Dedifferentiated amniotic fluid mesenchymal stem cell (primary cell): ENCODE results near the gene POLR1C.
A peak's percentile ranks its signal among the peaks of the same experiment; 100 is the strongest.
"Not testable (repeated sequence)": the region's sequence is repeated elsewhere in the genome, so short reads cannot be mapped to it uniquely, and the experiment has no call there.

Experiments used
- DNase-seq: peaks from one replicate; pipeline ENCODE4 v3.0.0-alpha.2; 2016; ENCODE audit errors: extremely low spot score

POLR1C gene

GRCh38 chr6:43493230-43493629, 23.7 kb upstream of the POLR1C start:
- no peak for DNase-seq

DNA sequence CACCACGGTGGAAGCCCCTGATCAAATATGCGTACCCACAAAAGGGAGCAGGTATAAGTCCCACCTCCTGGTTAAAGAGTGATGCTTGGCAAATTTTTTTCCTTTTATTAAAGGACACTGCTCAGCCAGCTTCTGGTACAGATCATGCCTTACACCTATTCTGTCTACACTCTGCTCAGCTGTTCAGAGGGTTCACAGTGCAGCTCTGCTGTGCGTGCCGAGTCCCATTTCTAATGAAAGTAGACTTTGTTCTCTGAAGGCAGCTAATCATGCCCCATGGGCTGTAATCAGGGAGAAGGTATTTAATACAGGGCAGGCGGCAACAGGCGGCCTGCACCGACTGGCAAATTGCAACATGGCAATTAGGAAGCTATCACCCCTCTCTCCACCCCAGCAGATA, 23.1 kb upstream of the POLR1C start:
- no peak for DNase-seq

DNA sequence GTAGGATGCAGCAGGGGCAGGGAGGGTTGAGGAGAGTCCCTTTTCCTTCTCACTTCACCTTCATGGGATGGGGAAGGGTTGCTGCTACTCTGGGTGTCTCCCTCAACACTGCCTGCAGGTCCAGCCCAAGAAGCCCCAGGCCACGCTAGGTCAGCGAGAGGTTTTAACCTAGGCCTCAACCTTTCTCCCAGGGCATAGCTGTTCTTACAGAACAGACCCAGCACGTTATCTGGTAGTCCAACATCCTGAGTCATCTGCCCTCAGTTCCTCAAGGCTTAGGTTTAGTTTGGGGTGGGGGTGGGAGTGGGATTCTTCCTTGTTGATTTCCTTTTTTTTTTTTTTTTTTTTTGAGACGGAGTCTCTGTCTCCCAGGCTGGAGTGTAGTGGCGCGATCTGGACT, 22.6 kb upstream of the POLR1C start:
- DNase-seq = no peak

DNA sequence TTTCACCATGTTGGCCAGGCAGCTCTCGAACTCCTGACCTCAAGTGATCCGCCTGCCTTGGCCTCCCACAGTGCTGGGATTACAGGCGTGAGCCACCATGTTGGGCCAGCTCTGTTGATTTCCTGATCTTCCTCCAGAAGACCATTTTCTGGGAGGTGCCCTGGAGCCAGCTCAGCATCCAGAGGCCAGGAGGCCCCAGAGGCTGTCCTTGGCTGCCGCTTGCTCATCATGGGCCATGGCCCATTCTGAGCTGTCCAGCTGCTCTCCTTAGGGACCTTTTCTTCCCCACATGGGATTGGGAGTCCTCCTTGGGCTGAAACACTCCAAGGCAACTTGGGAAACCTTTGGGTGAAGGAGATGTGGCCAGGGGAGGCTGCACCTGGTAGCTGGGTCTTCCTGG, 22.1 kb upstream of the POLR1C start:
- DNase-seq = no peak

DNA sequence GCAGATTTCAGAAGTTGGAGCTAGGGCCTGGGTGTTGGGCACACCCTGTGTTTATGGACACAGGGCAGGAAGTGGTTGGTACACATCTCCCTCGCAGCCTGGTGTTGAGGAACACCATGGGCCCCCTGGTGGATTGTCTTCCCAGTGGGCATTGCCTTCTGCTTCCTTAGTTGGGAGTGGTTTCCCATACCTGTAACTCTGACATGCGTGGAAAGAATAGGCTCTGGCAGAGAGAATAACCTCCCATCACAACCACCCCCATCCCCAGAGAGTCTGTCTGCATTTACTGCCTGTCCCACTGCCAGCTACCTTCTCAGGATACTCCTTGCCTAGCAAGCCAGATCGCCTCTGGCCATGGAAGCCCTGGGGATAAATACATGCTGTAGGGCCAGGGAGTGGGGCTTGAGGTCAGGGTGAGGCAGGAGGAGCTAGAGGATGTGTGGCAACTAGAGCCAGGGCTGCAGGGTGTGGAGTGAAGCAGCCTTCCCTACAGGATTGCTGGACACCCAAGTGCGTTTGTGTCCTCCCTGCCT, 21.4 kb upstream of the POLR1C start:
- no peak for DNase-seq

DNA sequence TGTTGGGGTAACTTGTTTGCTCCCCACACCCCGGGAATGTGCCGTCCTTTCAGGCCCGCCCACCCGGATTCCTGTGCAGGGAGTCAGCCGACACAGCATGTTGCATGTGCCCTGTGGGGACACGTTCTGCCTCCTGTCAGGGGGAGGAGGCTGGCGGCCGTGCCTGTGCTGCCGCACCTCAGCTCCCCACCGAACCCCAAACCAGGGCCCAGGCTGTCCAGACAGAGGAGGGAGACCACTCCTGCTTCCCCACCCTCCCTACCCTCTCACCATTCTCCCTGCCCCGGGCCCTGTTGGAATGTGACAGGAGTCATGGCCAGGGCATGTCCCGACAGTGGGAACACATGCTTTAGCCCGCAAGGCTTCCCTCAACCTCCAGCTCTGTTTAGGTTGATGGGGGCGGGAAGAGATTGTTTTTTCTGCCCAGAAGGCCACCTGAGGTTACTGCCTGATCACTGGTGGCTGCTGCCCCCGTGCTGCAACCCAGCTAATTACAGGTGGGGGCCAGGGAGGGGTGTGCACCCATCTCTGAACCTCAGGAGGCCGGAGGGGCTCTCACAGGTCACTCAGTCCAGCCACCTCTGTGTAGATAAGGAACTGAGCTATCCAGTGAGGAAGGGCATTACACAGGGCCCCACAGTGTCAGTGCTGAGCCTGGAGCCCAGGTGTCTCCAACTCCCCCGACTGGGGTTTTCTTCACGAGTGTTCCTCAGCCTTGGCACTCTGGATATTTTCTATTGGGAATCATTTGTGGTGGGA, 20.3 kb upstream of the POLR1C start:
- peak; percentile 40 for DNase-seq

DNA sequence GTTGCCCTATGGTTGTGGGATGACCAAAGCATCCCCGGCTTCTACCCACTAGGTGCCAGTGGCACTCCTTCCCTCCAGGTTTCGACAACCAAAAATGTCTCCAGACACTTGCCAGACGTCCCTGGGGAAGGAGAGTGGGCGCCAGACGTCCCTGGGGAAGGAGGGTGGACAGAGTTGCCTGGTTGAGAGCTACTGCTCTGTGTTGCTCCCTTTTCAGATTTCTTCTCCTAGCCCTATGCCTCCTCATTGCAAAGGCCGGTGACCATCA, 19.8 kb upstream of the POLR1C start:
- no peak for DNase-seq

- no peak for DNase-seq
Measured at GRCh38 chr6:43497689-43498088, 19.2 kb upstream of the POLR1C start.

GRCh38 chr6:43498291-43498690, 18.6 kb upstream of the POLR1C start:
- not testable (repeated sequence) for DNase-seq

DNA sequence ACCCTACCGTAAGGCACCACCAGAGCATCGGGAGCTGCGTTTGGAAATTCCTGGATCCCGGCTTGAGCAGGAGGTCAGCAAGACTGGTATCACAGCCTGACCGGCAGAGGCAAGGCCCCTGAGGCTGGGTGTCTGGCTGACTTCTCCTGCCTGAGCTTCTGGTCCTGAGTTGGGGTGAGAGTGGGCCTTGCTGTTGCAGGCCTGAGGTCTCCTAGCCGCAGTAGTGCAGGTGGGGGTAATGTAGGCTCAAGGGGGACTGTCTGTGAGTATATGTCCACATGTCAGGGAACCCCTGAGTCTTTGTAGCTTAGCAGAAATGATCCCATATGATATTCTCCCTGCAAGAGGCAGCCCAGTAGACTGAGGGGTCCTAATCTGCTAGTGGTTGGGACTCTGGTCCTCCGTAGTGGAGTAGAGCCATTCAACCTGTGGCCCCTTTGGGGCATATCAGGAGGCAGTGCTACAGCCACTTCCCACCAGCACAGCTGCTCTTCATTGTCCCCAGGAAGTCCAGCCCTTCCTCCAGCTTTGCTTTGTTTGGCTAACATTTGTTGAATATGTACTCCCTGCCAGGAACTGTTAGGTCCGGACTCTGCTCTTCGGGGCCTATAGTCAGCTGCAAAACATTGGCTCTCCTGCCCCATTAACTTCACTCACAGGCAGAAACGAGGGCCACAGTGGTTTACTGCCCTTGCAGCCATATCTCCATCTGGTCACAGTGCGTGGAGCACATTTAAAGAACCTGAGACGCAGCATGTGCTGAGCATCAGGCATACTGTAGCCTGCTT, 17.7 kb upstream of the POLR1C start:
- no peak for DNase-seq

GRCh38 chr6:43500921-43501320, 16.0 kb upstream of the POLR1C start:
- DNase-seq = no peak

DNA sequence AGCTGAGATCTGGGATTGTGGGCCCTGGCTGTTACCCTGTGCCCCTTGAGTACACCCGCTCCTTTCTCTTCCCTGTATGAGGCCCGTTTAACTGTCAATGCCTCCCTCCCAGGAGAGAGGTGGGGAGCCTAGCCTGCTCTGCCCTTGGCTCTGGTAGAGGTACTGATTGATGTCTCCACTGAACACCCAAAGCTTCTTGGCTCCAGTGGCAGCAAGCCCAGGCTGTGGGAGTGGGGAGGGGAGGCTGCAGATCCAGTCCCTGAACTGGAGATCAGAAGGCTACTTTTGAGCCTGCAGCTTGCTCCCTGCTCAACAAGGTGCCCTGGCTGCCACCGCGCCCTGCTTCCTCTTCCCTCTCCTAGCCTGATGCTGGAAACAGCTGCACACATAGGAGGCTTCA, 14.2 kb upstream of the POLR1C start:
- DNase-seq = no peak

DNA sequence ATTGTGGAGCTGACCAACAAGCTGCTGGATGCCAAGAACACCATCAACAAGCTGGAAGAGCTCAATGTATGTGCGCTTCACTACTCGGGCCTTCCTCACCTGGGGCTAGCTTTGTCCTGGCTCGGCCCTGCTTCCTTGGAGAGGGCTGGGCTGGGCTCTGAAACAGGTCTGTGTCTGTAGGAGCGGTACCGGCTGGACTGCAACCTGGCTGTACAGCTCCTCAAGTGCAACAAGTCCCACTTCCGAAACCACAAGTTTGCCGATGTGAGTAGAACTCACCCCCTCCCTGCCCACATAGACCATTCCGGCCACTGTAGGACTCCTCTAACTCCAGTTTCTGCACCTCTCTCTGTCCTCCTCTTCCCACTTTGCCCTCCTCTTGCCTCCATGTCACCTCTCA, 13.4 kb upstream of the POLR1C start:
- no peak for DNase-seq

DNA sequence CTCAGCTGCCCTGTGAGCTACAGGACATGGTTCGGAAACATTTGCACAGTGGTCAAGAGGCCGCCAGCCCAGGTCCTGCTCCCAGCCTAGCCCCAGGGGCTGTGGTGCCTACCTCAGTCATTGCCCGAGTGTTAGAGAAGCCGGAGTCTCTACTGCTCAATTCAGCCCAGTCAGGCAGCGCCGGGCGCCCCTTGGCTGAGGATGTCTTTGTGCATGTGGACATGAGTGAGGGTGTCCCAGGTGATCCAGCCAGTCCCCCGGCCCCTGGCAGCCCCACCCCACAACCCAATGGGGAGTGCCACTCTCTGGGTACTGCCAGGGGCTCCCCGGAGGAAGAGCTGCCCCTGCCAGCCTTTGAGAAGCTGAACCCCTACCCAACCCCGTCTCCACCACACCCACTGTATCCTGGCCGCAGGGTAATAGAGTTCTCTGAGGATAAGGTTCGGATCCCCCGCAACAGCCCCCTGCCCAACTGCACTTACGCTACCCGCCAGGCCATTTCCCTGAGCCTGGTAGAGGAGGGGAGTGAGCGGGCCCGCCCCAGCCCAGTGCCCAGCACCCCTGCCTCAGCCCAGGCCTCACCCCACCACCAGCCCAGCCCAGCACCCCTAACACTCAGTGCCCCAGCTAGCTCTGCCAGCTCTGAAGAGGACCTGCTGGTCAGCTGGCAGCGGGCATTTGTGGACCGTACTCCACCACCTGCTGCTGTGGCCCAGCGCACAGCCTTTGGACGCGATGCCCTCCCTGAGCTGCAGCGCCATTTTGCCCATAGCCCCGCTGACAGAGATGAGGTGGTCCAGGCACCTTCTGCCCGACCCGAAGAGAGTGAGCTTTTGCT, 11.9 kb upstream of the POLR1C start:
- no peak for DNase-seq

DNA sequence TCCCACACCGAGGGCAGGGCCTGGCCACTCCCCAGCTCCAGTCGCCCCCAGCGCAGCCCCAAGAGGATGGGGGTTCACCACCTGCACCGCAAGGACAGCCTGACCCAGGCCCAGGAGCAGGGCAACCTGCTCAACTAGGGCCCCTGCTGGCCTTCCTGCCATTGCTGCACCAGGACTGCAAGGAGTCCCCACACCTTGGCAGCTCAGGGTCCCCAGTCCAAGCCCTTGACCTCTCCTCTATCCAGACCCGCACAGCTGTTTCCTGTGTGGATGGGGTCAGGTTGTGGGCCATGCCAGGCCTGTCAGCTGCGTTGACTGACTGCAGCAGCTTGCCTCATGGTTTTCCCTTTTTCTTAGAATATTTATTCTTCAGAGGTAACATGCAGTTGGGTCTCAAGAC, 11.2 kb upstream of the POLR1C start:
- no peak for DNase-seq

DNA sequence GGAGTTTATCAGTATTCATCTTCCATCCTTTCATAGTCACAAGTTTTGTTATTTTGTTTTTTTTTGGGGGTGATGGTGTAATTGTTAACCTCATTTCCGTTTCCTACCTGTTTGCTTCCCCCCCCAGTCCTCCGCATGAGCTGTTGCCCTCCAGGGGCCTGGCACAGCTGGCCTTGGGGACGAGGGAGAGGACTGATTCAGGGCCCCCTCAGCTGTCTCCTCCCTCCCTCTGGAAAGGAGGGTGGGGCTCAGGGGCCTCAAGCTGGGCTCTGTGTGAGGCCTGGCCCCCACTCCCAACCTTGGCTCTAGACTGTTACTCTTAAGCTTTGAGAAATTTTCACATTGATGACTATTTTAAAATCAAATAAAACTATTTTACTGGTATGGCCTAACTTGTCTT, 10.7 kb upstream of the POLR1C start:
- no peak for DNase-seq

DNA sequence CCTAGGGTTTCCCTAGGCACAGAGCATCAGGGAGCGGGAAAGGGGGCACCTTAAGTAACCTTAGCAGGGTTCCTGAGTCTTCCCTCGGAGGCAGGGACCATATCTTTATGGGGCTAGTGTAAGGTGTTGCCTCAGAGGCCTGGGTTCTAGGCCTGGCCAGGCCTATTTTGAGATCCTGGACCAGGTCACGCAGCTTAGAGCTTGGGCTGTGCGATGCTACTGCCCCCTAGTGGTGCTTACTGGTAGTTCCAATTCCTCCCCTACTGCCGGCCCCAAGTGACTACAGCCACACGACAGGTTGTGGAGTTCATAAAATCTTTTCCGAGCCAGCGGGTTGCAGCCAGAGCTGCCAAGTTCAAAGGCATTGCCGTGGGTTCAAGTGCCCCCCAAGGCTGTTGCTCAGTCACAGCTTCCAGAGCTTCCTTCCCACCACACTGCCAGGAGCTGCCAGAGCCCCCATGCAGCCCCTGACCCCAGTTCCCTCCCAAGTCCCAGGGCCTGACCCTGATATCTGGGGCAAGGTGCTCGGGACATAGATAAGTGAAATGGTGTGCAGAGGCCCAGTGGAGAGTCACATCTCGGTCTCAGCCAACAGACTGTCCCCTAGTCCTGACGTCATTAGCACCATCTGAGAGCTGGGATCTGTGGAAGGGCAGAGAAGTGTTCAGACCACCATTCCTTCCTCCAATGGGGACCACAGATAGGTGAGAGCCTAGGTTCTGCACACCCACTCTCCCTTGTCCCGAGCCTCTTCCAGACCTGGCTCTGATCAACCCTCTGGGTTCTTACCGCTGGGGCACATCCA, 10.0 kb upstream of the POLR1C start:
- DNase-seq = peak; percentile 81

- DNase-seq = no peak
Measured at GRCh38 chr6:43508481-43509141, 8.3 kb upstream of the POLR1C start.

- no peak for DNase-seq
Measured at GRCh38 chr6:43509142-43509983, 7.5 kb upstream of the POLR1C start.
